ENCODE data around the gene PPP1R2.

PPP1R2 gene

DNA sequence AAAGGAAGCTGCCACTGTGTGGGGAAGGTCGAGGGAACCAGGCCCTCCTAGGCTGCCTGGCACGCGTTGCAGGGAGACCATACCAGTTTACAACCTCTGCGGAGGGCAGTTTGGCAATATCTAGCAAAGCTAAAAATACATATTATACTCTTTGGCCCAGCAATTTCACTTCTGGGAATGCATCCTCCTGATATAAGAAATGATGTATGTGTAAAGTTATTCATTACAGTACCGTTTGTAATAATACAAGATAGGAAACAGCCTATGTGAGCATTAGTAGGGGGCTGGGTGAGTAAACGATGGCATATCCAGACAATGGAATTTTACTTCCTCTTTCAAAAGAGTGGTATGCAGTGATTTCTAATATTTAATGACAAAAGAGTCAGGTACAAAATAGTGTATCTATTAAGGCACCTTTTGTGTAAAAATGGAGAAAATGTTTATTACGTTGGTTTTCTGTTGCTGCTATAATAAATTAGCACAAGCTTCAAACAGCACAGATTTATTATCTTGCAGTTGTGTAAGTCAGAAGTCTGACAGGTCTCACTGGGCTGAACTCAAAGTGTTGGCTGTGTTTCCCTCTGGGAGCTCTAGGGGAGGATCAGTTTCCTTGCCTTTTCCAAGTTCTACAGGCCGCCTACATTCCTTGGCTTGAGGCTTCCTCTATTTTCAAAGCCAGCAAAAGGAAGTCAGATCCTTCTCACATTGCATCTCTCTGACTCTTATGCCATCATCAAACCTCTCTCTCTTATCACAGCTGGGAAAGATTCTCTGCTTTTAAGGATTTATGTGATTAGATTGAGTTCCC, 31.6 kb upstream of the PPP1R2 start:
- no peak overlapping the region for H3K4me3 ChIP-seq (ENCODE audit: low read length)
- DNase-seq (ENCODE audit: low read depth): no peak
- TF ChIP-seq CTCF (IDR thresholded peaks at IDR 0.05; ENCODE audit: insufficient read depth, low read depth, low read length, missing control alignments): no peak

GRCh38 chr3:195573611-195574496, 30.7 kb upstream of the PPP1R2 start:
- no peak for DNase-seq (ENCODE audit: low read depth)
- no peak for TF ChIP-seq CTCF (IDR thresholded peaks at IDR 0.05; ENCODE audit: insufficient read depth, low read depth, low read length, missing control alignments)
- H3K4me3 ChIP-seq (ENCODE audit: low read length): no peak overlapping the region

DNA sequence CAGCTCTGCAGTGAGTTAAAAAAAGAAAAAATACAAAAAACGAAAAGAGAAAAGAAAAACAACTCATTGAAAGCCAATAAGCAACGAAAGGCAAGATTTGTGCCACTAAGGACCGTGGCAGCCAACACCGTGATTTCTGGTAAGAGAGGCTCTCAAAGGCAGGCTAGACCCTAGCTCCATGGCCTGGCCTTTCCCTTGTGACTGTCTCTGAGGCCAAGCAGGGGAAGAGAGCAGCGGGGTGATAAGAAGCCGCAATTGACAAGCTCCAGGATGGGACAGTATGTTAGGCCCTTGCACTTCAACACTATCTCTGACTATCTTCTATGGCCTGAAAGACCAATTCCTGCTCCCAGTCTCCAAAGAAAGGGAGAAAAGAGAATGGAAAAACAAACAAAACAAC, 28.2 kb upstream of the PPP1R2 start:
- DNase-seq (ENCODE audit: low read depth): no peak
- H3K4me3 ChIP-seq (ENCODE audit: low read length): no peak overlapping the region
- no peak for TF ChIP-seq CTCF (IDR thresholded peaks at IDR 0.05; ENCODE audit: insufficient read depth, low read depth, low read length, missing control alignments)

DNA sequence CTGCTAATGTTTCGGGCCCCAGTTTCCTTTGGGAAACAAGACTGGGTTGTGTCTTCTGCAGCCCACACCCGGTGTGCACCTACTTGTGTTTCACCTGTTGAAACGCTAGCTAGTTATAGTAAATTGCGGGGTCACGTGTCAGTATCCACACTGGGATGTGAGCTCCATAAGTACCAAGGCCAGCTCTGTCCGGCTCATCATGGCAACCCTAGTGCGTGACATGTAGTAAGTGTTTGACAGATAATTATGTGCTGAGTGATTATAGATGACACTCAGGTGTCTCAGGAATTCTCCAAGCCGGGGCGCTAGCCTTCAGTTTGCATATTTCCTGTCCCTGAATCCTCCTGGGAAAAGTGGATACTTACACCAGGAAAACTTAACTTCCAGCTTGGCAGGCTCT, 27.8 kb upstream of the PPP1R2 start:
- DNase-seq (ENCODE audit: low read depth): no peak
- TF ChIP-seq CTCF (IDR thresholded peaks at IDR 0.05; ENCODE audit: insufficient read depth, low read depth, low read length, missing control alignments): no peak
- no peak overlapping the region for H3K4me3 ChIP-seq (ENCODE audit: low read length)

GRCh38 chr3:195570344-195570743, 27.2 kb upstream of the PPP1R2 start:
- TF ChIP-seq CTCF (IDR thresholded peaks at IDR 0.05; ENCODE audit: insufficient read depth, low read depth, low read length, missing control alignments): no peak
- no peak for DNase-seq (ENCODE audit: low read depth)

DNA sequence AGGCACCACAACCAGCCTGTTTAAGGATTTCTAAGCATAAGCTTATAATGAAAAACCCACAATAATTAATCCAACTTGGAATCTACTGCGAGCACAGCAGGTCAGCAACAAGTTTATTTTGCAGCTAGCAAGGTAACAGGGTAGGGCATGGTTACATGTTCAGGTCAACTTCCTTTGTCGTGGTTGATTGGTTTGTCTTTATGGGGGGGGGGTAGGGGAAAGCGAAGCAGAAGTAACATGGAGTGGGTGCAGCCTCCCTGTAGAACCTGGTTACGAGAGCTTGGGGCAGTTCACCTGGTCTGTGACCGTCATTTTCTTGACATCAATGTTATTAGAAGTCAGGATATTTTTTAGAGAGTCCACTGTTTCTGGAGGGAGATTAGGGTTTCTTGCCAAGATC, 25.5 kb upstream of the PPP1R2 start:
- no peak overlapping the region for H3K4me3 ChIP-seq (ENCODE audit: low read length)
- no peak for DNase-seq (ENCODE audit: low read depth)
- TF ChIP-seq CTCF (IDR thresholded peaks at IDR 0.05; ENCODE audit: insufficient read depth, low read depth, low read length, missing control alignments): no peak

More at GRCh38 chr3:195570344-195570743, 27.2 kb upstream of the PPP1R2 start:
- no peak overlapping the region for H3K4me3 ChIP-seq (ENCODE audit: low read length)
